GM19099 (cell line): ENCODE data around the gene PAX5.

Experiments
- POLR2A ChIP-seq: IDR thresholded peaks from 3 replicates; pipeline ENCODE4 v1.6.1; 2011; ENCODE audit warnings: low read depth; ENCODE audit not compliant: insufficient read length; ENCODE audit errors: extremely low read depth

PAX5 gene

DNA sequence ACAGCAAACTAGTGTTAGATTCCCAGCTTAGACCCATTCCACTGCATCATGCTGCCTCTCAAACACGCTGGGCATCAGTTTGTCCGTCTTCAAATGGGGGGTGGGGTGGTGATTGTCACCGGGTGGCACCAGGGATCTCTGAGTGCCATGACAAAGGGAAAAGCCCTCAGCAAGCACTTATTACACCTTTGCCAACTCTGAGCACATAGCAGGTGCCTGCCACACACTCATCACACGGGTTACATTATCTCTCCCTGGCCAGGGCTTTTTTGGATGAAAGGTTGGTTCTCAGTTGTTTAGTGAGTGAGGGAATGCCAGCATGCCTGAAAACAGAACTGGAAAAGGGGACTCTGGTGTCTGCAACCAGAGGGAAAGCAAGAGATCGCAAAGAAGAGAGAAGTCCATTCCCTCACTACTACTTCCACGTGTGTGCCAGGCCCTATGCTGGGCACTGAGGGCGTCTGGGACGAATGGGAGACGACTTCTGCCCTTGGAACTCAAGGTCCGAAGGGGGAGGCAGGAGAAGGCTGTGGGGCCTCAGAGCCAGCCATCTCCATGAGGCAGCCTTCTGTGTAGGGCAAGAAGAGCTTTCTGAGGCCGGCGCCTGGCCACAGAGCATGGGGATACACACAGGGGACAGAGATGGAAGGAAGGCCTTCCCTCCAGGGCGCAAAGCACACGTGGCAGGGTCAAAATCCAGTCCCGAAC is 48.9 kb downstream of the PAX5 start:
- no peak for TF ChIP-seq POLR2A

DNA sequence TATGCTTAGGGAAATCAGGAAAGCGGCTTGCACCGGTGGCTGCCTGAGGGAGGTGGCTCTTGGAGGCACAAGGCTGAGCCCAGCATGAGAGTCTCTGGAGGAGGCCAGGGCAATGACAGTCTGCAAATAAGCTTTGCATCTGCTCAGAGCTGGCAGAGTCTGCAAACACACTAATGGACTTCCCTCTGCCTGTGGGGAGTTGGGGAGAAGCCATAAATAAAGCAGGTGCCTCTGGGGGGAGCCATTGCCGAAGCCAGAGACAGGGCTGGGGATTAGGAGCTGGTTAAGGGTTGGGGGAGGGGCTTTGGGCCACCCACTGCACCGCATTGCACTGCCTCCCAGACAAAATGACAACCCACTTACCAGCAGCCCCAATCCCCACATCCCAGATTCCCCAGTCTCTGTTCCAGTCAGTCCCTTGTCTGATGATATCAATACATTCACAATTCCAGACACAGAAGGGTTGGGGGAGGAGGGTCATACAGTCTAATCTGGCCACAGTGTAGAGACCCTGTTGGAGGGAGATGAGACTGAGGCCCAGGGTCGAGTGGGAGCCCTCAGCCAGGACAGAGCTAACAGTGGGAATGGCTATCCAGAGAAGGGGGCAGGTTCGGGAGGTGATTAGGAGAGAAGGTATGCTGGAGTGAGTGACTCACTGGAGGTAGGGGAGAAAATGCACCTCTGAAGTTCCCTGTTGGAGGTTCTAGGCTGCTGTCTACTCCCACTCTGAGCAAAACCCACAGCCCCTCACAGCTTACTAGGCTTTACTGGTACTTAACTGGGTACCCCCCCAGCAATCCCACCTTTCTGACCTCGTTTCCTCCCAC is 53.7 kb downstream of the PAX5 start:
- no peak for TF ChIP-seq POLR2A

DNA sequence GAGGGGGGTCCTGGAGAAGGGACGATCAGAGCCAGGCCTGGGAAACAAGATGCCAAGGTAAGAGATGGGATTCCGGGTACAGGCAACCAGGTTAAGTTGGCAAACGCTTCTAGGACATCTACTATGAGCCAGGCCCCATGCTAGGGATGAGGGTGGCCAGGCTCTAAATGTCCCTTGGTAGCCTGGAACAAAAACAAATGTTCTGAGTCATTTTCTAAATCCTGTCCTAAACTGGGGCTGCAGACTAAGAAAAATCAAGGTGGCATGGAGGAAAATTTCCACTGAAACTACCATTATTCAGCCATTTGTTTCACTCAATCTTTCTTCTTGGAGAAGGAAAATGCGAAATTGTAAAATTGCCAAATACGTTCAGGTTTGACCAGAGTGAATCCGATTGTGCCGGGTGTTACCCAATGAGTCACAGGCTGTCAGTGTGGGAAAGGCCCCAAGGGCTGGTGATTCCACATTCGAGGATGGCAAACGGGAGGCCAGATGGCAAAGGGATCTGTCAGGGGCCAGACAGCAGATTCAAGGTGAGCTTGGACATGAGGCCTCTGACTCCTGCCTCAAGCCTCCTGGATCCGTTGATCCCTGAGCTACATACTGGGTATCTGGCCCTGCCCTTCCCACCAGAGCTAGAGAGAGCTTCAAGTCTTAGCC is 57.6 kb downstream of the PAX5 start:
- TF ChIP-seq POLR2A = no peak

DNA sequence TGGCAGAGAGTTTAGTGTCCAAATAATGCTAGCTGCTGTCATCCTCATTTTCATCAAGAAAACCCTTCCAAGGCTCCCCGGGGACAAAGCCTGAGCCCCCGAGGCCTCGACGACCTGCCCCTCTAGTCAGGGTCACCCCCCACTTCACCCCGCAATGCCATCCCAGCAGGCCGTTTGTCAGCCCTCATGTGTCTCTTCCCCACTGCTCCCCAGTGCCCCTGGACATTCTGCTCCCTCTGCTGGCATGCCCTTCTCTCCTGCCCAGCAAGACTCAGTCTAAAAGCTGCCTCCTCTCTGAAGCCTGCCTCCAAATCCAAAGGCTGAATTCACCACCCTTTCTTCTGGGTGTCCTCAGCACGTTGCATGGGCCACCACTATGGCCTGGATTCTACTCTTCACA is 59.3 kb downstream of the PAX5 start:
- no peak for TF ChIP-seq POLR2A

DNA sequence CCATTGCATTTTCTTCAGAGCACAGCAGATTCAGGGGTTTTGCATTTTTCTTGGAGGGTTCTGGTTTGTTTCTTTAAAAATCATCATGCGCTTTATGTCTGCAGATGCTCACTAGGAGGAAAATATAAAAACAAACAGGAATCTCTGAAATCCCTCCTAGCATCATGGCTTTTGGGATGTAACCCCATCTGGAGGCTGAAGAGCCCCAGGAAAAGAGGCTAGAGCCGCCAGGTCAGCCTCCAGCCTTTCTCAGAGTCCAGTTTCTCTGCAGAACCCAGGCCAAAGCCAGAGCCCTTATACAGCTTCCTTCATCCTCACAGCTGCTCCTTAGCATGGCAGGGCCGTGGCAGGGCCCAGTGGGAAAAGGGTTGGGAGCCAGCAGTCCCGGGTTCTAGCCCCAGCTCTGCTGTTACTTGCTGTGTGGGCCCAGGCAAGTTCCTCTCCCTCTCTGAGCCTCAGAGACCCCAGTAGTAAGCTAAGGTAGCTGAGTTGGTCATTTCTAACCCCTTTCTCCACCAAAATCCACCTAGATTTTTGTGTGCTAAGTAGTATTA is 62.1 kb downstream of the PAX5 start:
- no peak for TF ChIP-seq POLR2A

DNA sequence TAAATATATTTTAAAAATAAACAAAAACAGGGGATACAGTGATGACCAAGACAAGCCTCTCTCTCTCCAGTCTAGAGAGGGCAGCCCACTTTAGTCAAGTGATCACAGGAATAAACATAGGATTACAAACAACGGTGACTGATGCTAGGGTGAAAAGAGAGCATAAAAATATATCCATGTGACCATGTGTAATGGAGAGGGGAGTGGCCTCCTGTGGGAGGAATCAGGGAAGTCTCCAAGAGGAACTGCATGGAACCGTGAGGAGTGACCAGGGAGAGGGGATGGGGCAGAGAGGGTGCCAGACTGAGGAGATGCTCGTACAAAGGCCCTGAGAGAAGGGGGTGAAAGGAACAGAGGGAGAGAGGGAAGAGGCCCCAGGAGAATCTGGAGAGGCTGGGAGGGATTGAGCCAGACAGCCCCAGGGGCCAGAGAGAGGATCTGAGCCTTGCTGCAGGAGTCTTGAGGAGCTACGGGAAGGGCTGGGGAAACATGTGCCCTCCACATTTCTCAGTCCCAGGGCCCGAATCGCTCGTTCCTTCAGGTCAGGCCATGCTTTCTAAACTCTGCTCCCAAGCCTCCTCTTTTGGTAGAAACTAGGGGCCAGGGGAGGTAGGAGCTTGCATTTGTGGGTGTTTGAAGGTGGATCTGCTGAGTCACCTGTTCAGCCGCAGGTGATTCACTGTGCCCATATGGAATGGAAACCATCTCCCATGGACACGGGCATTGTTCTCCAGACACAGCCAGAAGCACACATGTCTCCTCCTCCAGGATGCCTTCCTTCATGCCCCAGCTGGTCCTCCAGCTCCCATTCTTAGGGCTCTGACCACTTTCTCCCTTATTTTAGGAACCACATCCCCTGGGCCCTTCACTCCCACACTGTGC is 63.8 kb downstream of the PAX5 start:
- no peak for TF ChIP-seq POLR2A

DNA sequence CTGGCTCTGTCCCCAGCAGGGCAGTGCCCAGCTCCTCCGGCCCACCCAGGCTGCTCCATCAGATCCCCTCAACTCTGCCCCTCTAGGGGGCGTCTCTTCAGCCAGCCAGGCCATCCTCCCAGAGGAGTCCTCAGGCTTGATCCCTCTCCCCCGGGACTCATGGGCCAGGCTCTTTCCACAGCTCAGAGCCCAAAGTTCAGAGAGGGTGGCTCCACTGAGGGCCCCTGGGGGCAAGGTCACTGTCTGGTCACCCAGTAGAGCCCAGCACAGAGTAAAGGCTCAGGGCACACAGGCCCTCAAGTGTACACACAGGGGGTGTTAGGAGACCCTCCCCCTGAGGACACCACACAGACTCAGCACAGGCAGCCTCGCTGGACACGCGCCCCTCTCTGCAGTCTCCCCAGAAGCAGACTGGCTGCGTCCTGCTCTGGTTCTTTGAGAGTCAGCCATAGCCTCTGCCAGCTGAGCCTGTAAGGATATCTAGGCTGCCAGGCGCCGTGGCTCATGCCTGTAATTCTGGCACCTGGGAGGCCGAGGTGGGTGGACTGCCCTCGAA is 64.8 kb downstream of the PAX5 start:
- TF ChIP-seq POLR2A = no peak

DNA sequence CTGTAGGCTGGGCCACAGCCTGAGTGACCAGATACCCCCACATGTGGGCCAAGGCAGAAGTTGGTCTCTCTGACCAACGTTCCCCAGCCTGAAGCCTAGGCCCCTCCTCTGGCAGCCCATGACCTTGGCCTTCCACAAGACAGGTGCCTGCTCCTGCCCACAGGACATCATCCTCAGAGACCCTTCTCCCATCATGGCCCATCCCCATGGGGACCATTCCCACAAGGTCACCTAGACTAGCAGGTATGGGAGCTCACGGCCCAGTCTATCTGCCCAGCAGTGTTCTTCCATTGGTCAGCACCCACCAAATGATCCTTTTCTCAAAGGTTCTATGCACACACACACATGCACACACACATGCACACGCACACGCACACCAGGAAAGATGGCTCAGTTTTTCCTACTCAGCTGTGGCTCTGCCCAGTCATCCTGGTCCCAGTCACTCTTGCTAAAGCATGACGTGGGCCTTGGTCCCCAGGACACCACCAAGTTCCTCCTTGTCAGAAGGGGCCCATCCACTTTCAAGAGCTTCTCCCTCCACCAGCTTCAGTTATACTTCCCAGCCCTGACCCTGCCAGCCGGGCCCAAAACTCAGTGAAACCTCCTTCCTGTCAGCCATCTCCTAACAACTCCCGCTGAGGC is 65.4 kb downstream of the PAX5 start:
- no peak for TF ChIP-seq POLR2A

DNA sequence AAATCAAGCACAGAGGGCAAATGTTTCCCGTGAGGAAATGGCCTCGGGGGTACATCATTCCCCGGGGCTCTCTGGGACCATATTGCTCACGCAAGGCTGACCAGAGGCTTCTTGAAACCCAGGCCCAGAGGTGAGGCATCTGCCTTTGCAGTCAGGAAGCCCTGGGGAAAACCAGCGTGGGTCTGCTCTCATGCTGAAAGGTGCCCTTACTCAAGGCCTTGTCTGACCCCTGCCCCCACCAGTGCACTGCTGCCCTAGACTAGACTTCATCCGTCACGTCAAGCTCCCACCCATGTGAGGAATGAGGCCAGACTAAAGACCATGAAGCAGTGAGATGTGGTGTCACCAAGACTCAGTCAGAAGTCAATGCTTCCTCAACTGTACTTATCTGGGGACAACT is 66.1 kb downstream of the PAX5 start:
- no peak for TF ChIP-seq POLR2A

DNA sequence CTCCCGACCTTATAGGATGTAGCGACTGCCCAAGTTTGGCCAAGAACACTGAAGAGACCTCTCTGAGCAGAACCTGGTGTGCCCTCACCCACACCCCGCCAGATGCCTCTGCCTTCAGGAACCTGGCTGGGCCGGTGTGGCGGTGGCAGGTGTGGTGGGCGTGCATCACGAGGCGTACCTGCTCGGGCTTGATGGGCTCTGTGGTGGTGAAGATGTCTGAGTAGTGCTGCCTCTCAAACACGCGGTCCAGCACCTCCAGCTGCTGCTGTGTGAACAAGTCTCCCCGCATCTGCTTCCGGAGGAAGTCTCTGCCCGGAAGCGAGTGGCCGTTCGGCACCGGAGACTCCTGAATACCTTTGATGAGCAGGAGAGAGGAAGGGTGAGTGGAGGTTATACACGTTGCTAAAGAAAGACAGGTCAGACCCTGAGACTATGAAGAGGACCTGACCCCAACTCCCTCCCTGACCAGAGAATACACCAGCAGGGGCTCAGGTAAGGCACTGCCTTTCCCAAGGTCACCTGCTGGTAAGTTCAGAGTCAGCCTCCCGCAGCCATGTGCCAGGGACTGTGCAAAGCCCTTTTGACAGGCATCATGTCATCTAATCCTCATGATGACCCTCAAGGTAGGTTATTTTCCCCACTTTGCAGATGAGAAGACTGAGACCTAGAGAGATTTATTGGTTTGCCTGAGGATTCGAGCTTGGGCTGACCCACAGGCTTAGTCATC is 67.5 kb downstream of the PAX5 start:
- TF ChIP-seq POLR2A = no peak

DNA sequence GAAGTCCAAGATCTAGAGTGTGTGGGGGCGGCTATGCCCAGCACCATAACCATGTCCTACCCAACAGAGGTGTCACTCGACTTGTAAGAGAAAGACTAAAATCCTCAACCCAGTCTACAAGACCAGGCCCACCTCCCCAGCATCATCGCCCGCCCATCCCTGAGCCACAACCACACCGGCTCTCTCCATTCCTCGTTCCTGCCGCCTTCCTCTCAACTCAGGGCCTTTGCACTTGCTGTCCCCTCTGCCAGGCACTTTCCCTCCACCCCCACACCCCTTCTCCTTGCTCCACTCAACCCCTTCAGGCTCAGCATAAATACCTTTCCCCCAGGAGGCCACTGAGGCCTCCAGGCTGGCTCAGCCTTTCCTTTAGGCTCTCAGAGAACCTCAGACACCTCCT is 69.3 kb downstream of the PAX5 start:
- TF ChIP-seq POLR2A = no peak

DNA sequence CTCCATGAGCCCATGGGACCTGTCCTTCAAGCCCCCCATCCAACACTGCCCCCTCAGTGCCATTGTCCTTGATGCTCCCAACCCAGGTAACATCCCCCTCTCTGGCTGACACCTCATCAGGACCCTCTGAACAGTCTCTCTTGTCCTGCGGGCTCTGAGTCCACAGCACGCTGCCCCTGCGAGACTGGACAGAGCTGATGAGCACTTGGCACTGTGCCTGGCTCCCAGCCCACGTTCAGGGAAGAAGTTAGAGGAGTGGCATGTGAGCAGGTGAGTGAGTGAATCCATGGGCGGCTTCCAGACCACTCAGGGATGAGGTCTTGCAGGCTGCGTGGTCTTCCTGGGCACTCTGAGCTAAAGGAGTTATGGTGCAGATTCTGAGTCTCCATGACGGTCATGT is 70.7 kb downstream of the PAX5 start:
- no peak for TF ChIP-seq POLR2A

DNA sequence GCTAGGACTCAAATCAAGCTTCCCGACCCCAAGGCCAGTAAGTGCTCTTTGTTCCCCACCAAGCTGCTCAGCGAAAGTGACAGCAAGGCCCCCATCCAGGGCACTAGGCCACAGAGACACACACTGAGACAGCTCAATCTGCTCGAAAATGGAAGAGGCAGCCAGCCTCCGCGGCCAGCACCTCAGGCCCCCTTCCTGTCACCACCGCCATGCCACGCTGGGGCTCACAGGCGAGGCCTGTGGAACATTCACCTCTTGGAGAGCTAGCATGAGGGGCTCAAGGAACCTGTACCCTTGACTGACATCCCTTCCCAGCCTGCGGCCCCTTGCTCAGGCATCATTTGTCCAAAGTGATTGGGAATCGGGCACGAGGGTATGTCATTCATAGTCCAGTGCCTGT is 71.4 kb downstream of the PAX5 start:
- TF ChIP-seq POLR2A = no peak

DNA sequence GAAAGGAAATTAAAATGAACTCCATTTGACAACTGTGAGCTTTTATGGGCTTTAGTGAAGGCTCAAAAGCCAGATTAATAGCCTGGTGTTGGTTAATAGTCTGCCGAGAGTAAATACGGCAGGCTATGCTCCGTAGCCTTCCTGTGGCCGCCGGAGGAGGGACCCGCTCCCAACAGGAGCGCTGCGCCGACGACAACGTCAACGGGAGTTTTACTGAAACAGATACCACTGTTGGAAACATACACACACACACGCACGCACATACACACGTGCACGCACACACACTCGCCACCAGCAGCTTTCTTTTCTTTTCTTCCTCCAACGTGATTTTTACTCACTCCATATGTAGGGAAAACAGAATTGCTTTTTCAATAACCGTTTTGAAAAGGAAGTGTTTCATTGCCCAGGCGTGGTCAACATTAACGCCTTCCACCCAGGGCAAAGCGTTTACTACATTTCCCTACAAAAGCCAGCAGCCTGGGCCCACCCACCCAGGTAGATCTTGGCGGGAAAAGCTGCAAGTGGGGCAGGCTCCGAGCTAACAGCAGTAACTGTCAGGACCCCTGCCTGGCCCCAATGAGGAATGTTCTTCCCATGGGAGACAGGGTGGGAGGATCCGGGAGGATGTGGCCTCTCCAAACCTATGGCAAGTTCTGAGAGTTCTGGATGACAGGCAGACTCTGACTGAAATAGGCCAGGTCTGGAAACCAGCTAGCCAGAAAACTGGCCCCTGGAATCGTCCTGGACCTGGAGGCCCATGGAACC is 72.3 kb downstream of the PAX5 start:
- no peak for TF ChIP-seq POLR2A
